HepG2 (cell line): ENCODE results near the gene TRPC4AP. TPM values are rescaled to one million over a fixed set of nuclear protein-coding genes. Genes with fewer than 3 reads are reported as not detected.

Experiments used
- ATAC-seq: fragments of 200-7000 bp; cut with Tn5 transposase; 3 replicates; pipeline ENCODE4 v1.9.1; 2020; ENCODE audit warnings: mild to moderate bottlenecking, moderate library complexity
- BruUV-seq: library from RNA; stranded (reverse); fragments of 400-500 nt; replicated peaks from 2 replicates; lab custom pipeline; 2021; lab: Mats Ljungman, UMichigan
- CTCF ChIA-PET: fragments of 300-600 bp; formaldehyde crosslinking; extraction: SDS; loops from one replicate; lab custom pipeline; 2021; ENCODE audit warnings: low total read pairs, inconsistent platforms, low intra/inter-chr PET ratio; lab: Yijun Ruan, JAX
- POLR2A ChIA-PET: fragments of 350-600 bp; sonication (Branson Sonifier 250); formaldehyde crosslinking; loops from one replicate; lab custom pipeline; 2020; ENCODE audit warnings: antibody characterized with exemption, inconsistent platforms; lab: Yijun Ruan, JAX
- DNase-seq: peaks from one replicate; pipeline ENCODE4 v3.0.0-alpha.2; 2015; ENCODE audit warnings: low spot score
- FAIRE-seq: peaks from 3 replicates; lab custom pipeline; 2011; peaks lifted over from hg19 to GRCh38; lab: Jason Lieb, UNC
- H2AFZ ChIP-seq: one replicate; pipeline ENCODE4 v1.6.1; 2011; ENCODE audit warnings: low read length, inconsistent platforms
- H3K27ac ChIP-seq: fragments of 300-600 bp; 3 replicates; pipeline ENCODE4 v1.8.0; 2011; ENCODE audit warnings: mixed run types, mild to moderate bottlenecking, mixed read lengths, low read length, inconsistent platforms; ENCODE audit not compliant: insufficient read depth; ENCODE audit errors: extremely low read length
- H3K27me3 ChIP-seq, 2 experiments: fragments of 200-600 bp in 1 of 2; 2 replicates in 1 of 2; 3 replicates in 1 of 2; pipeline versions ENCODE4 v1.6.0 to v1.8.0; 2011; ENCODE audit warnings: low read length in 2 of 2, mild to moderate bottlenecking in 2 of 2, moderate library complexity in 2 of 2, inconsistent platforms in 1 of 2; ENCODE audit not compliant: insufficient read depth in 2 of 2, control insufficient read depth in 1 of 2
- H3K36me3 ChIP-seq, 2 experiments: fragments of 200-600 bp in 1 of 2; replicated peaks in 1 of 2; 2 replicates in 1 of 2; 3 replicates in 1 of 2; pipeline versions ENCODE4 v1.5.1 to v1.8.0; 2011; ENCODE audit warnings: low read length in 2 of 2, inconsistent platforms in 1 of 2; ENCODE audit not compliant: insufficient read depth in 2 of 2, control insufficient read depth in 1 of 2
- H3K4me1 ChIP-seq: 2 replicates; pipeline ENCODE4 v1.5.1; 2012; ENCODE audit warnings: low read length, inconsistent platforms; ENCODE audit not compliant: insufficient read depth
- H3K4me2 ChIP-seq: 2 replicates; pipeline ENCODE4 v1.6.0; 2011; ENCODE audit warnings: low read depth, low read length, inconsistent platforms
- H3K4me3 ChIP-seq, 3 experiments: fragments of 200-600 bp in 1 of 3; sonication (generic), shearing (Covaris generic) in 1 of 3; replicated peaks in 1 of 3; 2 replicates each; pipeline ENCODE4 v1.5.1; 2011 to 2016; ENCODE audit warnings: low read length in 3 of 3, inconsistent platforms in 2 of 3, low read depth in 2 of 3, mild to moderate bottlenecking in 2 of 3, control low read depth in 1 of 3, mixed read lengths in 1 of 3; ENCODE audit not compliant: insufficient read depth in 1 of 3
- H3K79me2 ChIP-seq: one replicate; pipeline ENCODE4 v1.6.1; 2011; ENCODE audit warnings: low read length, inconsistent platforms; ENCODE audit not compliant: insufficient read depth
- H3K9ac ChIP-seq: 2 replicates; pipeline ENCODE4 v1.6.0; 2011; ENCODE audit warnings: mild to moderate bottlenecking, low read depth, low read length, inconsistent platforms; ENCODE audit not compliant: insufficient read depth
- H3K9me3 ChIP-seq: 2 replicates; pipeline ENCODE4 v1.5.1; 2012; ENCODE audit warnings: mild to moderate bottlenecking, low read length
- H4K20me1 ChIP-seq: 2 replicates; pipeline ENCODE4 v1.6.0; 2011; ENCODE audit warnings: inconsistent platforms, mild to moderate bottlenecking, low read length, moderate library complexity; ENCODE audit not compliant: insufficient read depth
- CHD2 ChIP-seq: IDR thresholded peaks from 2 replicates; pipeline ENCODE4 v1.6.1; 2011; ENCODE audit warnings: low read depth, low read length, improper control_type of control experiment
- DMAP1 ChIP-seq: IDR thresholded peaks from 2 replicates; pipeline ENCODE4 v1.6.1; 2016
- ELF4 ChIP-seq: sonication (generic); formaldehyde crosslinking; IDR thresholded peaks from 2 replicates; pipeline ENCODE4 v1.5.0; 2020; ENCODE audit warnings: missing genetic modification reagents, mild to moderate bottlenecking, moderate library complexity, borderline replicate concordance
- SNRNP70 ChIP-seq: fragments of 200-400 bp; formaldehyde crosslinking; IDR thresholded peaks from 2 replicates; pipeline ENCODE4 v1.6.1; 2017; ENCODE audit warnings: mild to moderate bottlenecking, low read depth, low read length, moderate library complexity
- ZNF678 ChIP-seq: sonication (generic); formaldehyde crosslinking; IDR thresholded peaks from 2 replicates; pipeline ENCODE4 v1.4.0; 2020; ENCODE audit warnings: mild to moderate bottlenecking, missing genetic modification reagents
- WGBS: methylation state at CpG from one replicate; pipeline ENCODE4 v1.1.6; 2017; ENCODE audit warnings: low lambda C conversion rate; 5-methylcytosine and 5-hydroxymethylcytosine counted together
- in situ Hi-C: cut with HindIII; loops from 2 replicates; pipeline ENCODE4 v1.10.0; 2017; ENCODE audit warnings: low pct_unique_long_range_greater_than_20kb; ENCODE audit not compliant: extremely low pct_ligation_motif_present
- intact Hi-C: fragments of 100-400 bp; cut with micrococcal nuclease; formaldehyde crosslinking; loops from one replicate; pipeline ENCODE4 v1.10.0; 2022; ENCODE audit not compliant: unreplicated experiment
- polyA plus RNA-seq, 8 experiments: library from polyadenylated mRNA; depleted of rRNA in 3 of 8; stranded (reverse) in 7 of 8; unstranded in 1 of 8; fragments of >200 nt; fragmentation: Illumina TruSeq in 4 of 8; extraction: Trizol in 4 of 8; gene quantifications; 2 replicates each; pipeline versions ENCODE4 v1.2.1 to v1.2.3, GENCODE V29; 2011 to 2016; ENCODE audit warnings: low read depth in 4 of 8, missing spikeins in 1 of 8, mixed read lengths in 1 of 8; ENCODE audit not compliant: insufficient read depth in 1 of 8
- total RNA-seq, 5 experiments: library from RNA; depleted of rRNA; stranded (reverse); fragments of >200 nt; fragmentation: Illumina TruSeq; extraction: Trizol; gene quantifications; 2 replicates each; pipeline ENCODE4 v1.2.3, GENCODE V29; 2016; ENCODE audit warnings: low read depth in 1 of 5
- TF ChIP-seq, protein P1 (sequence below), 2 experiments: sonication (generic) in 1 of 2; formaldehyde crosslinking in 1 of 2; IDR thresholded peaks; 2 replicates each; pipeline versions ENCODE4 v1.5.1 to v1.6.1; 2011 to 2020; ENCODE audit warnings: borderline replicate concordance in 1 of 2, low read depth in 1 of 2, low read length in 1 of 2, mild to moderate bottlenecking in 1 of 2, missing genetic modification reagents in 1 of 2, moderate library complexity in 1 of 2
- TF ChIP-seq, protein P2 (sequence below): sonication (generic); formaldehyde crosslinking; IDR thresholded peaks from 2 replicates; pipeline ENCODE4 v1.4.0; 2020; ENCODE audit warnings: missing genetic modification reagents
- TF ChIP-seq, protein P3 (sequence below): sonication (generic); formaldehyde crosslinking; IDR thresholded peaks from 2 replicates; pipeline ENCODE4 v1.4.0; 2020; ENCODE audit warnings: low read depth, missing genetic modification reagents

Gene TRPC4AP
- total and polyA plus RNA-seq, 2 of the 13 experiments (the other 11 are each of a cell fraction or from before 2014, with no cell fraction given): 136 to 137 TPM

DNA sequence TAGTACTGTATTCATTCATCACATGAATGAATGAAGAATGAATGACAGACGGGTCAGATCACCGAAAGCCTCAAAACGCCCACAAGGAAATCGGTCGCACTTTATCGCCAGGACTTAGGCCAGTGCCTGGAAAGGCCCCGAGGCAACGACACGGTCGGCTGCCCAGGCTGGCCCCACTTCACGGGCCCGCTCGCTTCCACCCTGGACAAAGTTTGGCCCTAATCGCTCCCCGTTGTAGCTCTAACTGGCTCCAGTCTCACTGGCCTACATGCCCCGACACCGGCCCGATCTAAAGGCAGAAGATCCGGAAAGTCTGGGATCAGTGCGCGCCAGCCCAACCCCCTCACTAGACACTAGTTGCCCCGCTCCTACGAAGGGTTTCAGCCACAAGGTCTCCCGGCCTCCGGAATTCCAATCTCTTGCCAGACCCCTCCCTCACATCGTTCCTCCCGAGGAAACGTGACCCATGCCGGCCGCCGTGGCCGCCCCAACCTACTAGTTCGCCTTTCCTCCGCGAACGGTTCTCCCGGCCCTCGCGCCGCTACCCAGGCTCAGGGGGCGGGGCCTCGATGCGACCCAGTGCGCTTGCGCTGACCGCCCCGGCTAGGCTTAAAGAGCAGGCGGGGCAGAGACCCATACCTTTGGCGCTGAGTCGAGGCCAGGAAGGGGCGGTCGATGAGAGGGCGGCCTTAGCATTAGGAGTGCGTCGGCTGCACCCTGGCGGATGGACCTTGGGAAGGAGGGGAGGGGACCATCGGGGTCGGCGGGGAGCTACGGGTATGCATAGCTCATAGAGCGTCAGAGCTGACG lies 137.2 kb downstream of the TRPC4AP start, which contains the start of the genes GSS and MYH7B:
Gene GSS (minus strand): TSS at position 576 of the 810 bp plus-strand sequence. CDS start 3,954 bp downstream, outside the sequence.
Gene MYH7B (plus strand): TSS at position 638 of the 810 bp plus-strand sequence. CDS start 22,138 bp downstream, outside the sequence.
- peaks cover 6% of the 10 kb centered on the region for H3K79me2 ChIP-seq
- H3K4me1 ChIP-seq: peaks cover 41% of the 10 kb centered on the region
- peak within 1 kb of the TSS; percentile 84 for H3K9ac ChIP-seq
- WGBS: under 1% methylated on average over 62 of the region's 62 CpGs
- BruUV-seq: TSS peak; percentile 88
- in situ Hi-C loops (loop anchor here (5.0 kb wide), 1 partner anchor 83 kb away; the partner anchor contains the start of gene GGT7), intact Hi-C loops (loop anchor here (1.0 kb wide), 1 partner anchor 81 kb away; no protein-coding TSS in a partner anchor)
- peak within 1 kb of the TSS; percentile 74 to 83 (median 82) for H3K4me3 ChIP-seq
- H4K20me1 ChIP-seq: no peaks in the 10 kb centered on the region
- peak within 1 kb of the TSS; percentile 84 for H3K4me2 ChIP-seq
- POLR2A ChIA-PET: interaction anchor here (0.6 to 7.0 kb wide), 29 partner anchors 9 to 842 kb away, joined by 3 to 126 read pairs (median 4); partner anchors contain the start of genes ACSS2, CEP250, EIF6 and GGT7
- no peaks in the 10 kb centered on the region; a peak in 2 of 5 replicates for H3K36me3 ChIP-seq
- peak within 1 kb of the TSS; percentile 72 for H3K27ac ChIP-seq
- CTCF ChIA-PET: interaction anchor here (3.1 to 9.2 kb wide), 2 partner anchors 81 to 121 kb away, joined by 13 to 123 read pairs; partner anchors contain the start of genes ACSS2 and GGT7
- DNase-seq: peak; percentile 98
- peak; percentile 83 for FAIRE-seq
- peaks cover 0 to 10% of the 10 kb centered on the region in 2 experiments; a peak in 2 of 5 replicates for H3K27me3 ChIP-seq
- peak within 1 kb of the TSS; percentile 20 for H2AFZ ChIP-seq
- H3K9me3 ChIP-seq: no peaks in the 10 kb centered on the region
- ATAC-seq: peak; percentile 94
- TF ChIP-seq, protein P1, sequence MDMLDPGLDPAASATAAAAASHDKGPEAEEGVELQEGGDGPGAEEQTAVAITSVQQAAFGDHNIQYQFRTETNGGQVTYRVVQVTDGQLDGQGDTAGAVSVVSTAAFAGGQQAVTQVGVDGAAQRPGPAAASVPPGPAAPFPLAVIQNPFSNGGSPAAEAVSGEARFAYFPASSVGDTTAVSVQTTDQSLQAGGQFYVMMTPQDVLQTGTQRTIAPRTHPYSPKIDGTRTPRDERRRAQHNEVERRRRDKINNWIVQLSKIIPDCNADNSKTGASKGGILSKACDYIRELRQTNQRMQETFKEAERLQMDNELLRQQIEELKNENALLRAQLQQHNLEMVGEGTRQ (IDR thresholded peaks at IDR 0.05; ENCODE audit: low read depth, low read length): no peak
- TF ChIP-seq, protein P1 (CRISPR knock-in tag; IDR thresholded peaks at IDR 0.05; ENCODE audit: borderline replicate concordance): peak; percentile 58; the same call in 1 of the 2 replicates
- TF ChIP-seq, protein P2, sequence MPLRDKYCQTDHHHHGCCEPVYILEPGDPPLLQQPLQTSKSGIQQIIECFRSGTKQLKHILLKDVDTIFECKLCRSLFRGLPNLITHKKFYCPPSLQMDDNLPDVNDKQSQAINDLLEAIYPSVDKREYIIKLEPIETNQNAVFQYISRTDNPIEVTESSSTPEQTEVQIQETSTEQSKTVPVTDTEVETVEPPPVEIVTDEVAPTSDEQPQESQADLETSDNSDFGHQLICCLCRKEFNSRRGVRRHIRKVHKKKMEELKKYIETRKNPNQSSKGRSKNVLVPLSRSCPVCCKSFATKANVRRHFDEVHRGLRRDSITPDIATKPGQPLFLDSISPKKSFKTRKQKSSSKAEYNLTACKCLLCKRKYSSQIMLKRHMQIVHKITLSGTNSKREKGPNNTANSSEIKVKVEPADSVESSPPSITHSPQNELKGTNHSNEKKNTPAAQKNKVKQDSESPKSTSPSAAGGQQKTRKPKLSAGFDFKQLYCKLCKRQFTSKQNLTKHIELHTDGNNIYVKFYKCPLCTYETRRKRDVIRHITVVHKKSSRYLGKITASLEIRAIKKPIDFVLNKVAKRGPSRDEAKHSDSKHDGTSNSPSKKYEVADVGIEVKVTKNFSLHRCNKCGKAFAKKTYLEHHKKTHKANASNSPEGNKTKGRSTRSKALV (CRISPR knock-in tag): peak; percentile 69; the same call in 1 of the 2 replicates
- TF ChIP-seq ZNF678 (CRISPR knock-in tag) (peak; percentile 82), ELF4 (CRISPR knock-in tag) (no peak; the same call in 1 of the 2 replicates), CHD2 (peak; percentile 82), SNRNP70 (no peak), DMAP1 (CRISPR knock-in tag) (peak; percentile 95)
- TF ChIP-seq, protein P3, sequence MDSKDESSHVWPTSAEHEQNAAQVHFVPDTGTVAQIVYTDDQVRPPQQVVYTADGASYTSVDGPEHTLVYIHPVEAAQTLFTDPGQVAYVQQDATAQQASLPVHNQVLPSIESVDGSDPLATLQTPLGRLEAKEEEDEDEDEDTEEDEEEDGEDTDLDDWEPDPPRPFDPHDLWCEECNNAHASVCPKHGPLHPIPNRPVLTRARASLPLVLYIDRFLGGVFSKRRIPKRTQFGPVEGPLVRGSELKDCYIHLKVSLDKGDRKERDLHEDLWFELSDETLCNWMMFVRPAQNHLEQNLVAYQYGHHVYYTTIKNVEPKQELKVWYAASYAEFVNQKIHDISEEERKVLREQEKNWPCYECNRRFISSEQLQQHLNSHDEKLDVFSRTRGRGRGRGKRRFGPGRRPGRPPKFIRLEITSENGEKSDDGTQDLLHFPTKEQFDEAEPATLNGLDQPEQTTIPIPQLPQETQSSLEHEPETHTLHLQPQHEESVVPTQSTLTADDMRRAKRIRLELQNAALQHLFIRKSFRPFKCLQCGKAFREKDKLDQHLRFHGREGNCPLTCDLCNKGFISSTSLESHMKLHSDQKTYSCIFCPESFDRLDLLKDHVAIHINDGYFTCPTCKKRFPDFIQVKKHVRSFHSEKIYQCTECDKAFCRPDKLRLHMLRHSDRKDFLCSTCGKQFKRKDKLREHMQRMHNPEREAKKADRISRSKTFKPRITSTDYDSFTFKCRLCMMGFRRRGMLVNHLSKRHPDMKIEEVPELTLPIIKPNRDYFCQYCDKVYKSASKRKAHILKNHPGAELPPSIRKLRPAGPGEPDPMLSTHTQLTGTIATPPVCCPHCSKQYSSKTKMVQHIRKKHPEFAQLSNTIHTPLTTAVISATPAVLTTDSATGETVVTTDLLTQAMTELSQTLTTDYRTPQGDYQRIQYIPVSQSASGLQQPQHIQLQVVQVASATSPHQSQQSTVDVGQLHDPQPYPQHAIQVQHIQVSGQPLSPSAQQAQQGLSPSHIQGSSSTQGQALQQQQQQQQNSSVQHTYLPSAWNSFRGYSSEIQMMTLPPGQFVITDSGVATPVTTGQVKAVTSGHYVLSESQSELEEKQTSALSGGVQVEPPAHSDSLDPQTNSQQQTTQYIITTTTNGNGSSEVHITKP: peak; percentile 82
